ENCODE measurements around the gene PTPRA.

PTPRA gene

DNA sequence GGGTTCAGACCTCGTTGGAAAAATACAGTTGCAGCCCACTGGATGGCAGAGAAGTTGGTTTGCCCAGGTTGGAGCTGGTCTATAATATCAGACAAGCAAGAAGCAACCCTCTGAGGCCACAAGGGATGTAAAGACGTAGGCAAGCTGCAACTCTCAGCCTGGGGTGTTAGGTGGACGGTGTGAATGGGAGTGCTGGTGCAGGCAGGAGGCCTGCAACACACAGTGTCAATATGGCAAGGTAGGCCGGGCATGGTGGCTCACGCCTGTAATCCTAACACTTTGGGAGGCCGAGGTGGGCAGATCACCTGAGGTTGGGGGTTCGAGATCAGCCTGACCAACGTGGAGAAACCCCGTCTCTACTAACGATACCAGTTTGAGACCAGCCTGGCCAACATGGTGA lies 22.2 kb upstream of the PTPRA start:
- no peaks in the 10 kb centered on the region for H3K4me1 ChIP-seq (ENCODE audit: control insufficient read depth, insufficient read depth, low read length, poor library complexity, severe bottlenecking)
- no peak overlapping the region for H3K4me3 ChIP-seq (ENCODE audit: extremely low read depth, insufficient read depth, low read length, poor library complexity, severe bottlenecking)
- no peak overlapping the region for H3K27ac ChIP-seq (ENCODE audit: low read depth, low read length, severe bottlenecking)
- H3K9me3 ChIP-seq (ENCODE audit: control insufficient read depth, low read length), result no peaks in the 10 kb centered on the region
- no peaks in the 10 kb centered on the region for H3K36me3 ChIP-seq (ENCODE audit: control insufficient read depth, insufficient read depth, low read length)
- 93 to 95% methylated on average over 10 of the region's 10 CpGs for WGBS, 2 experiments (ENCODE audit: insufficient coverage in 2 of 2)

DNA sequence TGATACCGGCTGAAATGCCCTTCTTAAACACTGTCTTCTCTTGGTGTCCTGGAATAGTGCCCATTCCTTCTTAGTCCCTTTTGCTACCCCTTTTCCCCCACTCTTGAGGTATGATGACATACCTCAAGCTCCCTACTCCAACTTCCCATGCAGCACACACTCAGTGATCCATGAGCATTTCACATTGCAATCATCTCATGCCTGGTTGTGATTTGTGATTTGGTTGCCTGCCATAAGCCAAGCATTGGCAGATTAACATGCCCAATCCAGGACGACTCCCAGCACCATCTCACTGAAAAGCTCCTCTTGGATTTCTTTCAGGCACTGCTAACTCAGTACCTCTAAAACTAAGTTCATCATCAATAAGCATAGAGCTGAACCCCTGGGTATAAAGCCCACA lies 14.7 kb upstream of the PTPRA start:
- Histone ChIP-seq H3K27ac (ENCODE audit: low read depth, low read length, severe bottlenecking) (no peak overlapping the region), H3K4me3 (ENCODE audit: extremely low read depth, insufficient read depth, low read length, poor library complexity, severe bottlenecking) (no peak overlapping the region), H3K4me1 (ENCODE audit: control insufficient read depth, insufficient read depth, low read length, poor library complexity, severe bottlenecking) (no peaks in the 10 kb centered on the region), H3K36me3 (ENCODE audit: control insufficient read depth, insufficient read depth, low read length) (peaks cover 14% of the 10 kb centered on the region), H3K9me3 (ENCODE audit: control insufficient read depth, low read length) (no peaks in the 10 kb centered on the region)
- 100% methylated on average over 2 of the region's 2 CpGs for WGBS, 2 experiments (ENCODE audit: insufficient coverage in 2 of 2)

DNA sequence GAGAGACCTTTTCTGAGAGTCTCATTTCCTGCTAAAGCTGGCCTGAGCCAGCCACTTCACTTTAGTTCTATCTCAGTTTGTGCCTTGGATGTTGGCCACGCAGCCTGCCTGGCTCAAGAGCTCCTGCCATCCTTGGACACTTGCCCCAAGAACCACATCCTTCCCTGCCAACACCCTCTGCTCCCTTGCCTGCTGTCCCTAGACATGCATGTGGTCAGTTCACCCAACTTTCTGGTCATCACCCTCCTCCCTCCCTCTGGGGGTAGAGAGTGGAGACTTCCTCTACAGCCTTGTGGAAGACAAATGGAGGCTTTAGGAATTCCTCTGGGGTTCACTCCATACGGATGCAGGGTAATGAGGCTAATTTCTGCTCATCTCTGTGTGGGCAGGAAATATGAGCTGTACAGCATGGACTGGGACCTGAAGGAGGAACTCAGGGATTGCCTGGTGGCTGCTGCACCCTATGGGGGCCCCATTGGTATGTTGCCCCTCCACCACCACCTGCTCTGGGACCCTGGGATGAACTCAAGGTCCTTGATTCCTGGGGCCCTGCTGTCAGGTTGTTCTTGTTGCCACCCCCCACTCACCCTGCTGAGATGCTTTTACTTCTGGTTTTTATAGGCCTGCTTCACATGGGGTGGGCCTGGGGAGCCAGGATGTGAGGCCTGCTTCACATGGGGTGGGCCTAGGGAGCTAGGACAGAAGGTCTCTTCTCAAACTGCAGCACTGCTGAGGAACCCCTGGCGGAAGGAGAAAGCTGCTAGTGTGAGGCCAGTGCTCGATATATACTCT lies 13.8 kb upstream of the PTPRA start:
- Histone ChIP-seq H3K27ac (ENCODE audit: low read depth, low read length, severe bottlenecking) (no peak overlapping the region), H3K36me3 (ENCODE audit: control insufficient read depth, insufficient read depth, low read length) (peaks cover 14% of the 10 kb centered on the region), H3K4me3 (ENCODE audit: extremely low read depth, insufficient read depth, low read length, poor library complexity, severe bottlenecking) (no peak overlapping the region), H3K9me3 (ENCODE audit: control insufficient read depth, low read length) (no peaks in the 10 kb centered on the region), H3K4me1 (ENCODE audit: control insufficient read depth, insufficient read depth, low read length, poor library complexity, severe bottlenecking) (no peaks in the 10 kb centered on the region)
- WGBS, 2 experiments (ENCODE audit: insufficient coverage in 2 of 2), result 94 to 100% methylated on average over 4 of the region's 4 CpGs

DNA sequence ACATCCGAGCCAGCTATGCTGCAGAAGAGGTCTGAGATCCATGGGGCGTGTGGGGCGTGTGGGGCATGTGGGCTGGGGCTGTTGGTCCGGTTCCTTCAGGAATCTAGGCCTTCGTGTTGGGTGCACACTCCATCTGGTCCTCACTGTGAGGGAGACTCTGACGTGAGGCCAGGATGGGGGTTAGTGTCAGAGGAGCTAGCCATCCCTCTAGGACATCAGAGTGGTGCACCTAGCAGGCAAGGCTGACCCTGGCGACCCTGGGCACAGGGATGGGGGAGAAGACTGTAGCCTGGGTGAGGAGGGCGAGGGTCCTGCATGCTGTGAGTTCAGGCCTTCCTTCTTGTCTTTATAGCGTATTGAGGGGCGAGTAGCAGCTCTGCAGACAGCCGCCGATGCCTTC lies 8.7 kb upstream of the PTPRA start:
- Histone ChIP-seq H3K4me3 (ENCODE audit: extremely low read depth, insufficient read depth, low read length, poor library complexity, severe bottlenecking) (no peak overlapping the region), H3K4me1 (ENCODE audit: control insufficient read depth, insufficient read depth, low read length, poor library complexity, severe bottlenecking) (no peaks in the 10 kb centered on the region), H3K9me3 (ENCODE audit: control insufficient read depth, low read length) (no peaks in the 10 kb centered on the region), H3K27ac (ENCODE audit: low read depth, low read length, severe bottlenecking) (no peak overlapping the region), H3K36me3 (ENCODE audit: control insufficient read depth, insufficient read depth, low read length) (peaks cover 17% of the 10 kb centered on the region)
- 97% methylated on average over 9 to 11 of the region's 12 CpGs for WGBS, 2 experiments (ENCODE audit: insufficient coverage in 2 of 2)

DNA sequence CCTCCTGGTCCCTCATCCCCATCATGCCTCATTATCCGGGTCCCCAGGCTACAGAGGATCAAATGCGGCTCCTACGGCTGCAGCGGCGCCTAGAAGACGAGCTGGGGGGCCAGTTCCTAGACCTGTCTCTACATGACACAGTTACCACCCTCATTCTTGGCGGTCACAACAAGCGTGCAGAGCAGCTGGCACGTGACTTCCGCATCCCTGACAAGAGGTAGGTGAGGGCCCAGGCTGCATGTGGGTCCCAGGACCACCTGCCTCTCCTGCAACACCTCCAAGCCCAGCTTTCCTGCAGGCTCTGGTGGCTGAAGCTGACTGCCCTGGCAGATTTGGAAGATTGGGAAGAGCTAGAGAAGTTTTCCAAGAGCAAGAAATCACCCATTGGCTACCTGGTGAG lies 8.2 kb upstream of the PTPRA start:
- H3K9me3 ChIP-seq (ENCODE audit: control insufficient read depth, low read length), result no peaks in the 10 kb centered on the region
- no peak overlapping the region for H3K4me3 ChIP-seq (ENCODE audit: extremely low read depth, insufficient read depth, low read length, poor library complexity, severe bottlenecking)
- H3K4me1 ChIP-seq (ENCODE audit: control insufficient read depth, insufficient read depth, low read length, poor library complexity, severe bottlenecking), result peaks cover under 1% of the 10 kb centered on the region
- H3K36me3 ChIP-seq (ENCODE audit: control insufficient read depth, insufficient read depth, low read length), result peaks cover 17% of the 10 kb centered on the region
- 90 to 95% methylated on average over 7 to 10 of the region's 10 CpGs for WGBS, 2 experiments (ENCODE audit: insufficient coverage in 2 of 2)
- no peak overlapping the region for H3K27ac ChIP-seq (ENCODE audit: low read depth, low read length, severe bottlenecking)

DNA sequence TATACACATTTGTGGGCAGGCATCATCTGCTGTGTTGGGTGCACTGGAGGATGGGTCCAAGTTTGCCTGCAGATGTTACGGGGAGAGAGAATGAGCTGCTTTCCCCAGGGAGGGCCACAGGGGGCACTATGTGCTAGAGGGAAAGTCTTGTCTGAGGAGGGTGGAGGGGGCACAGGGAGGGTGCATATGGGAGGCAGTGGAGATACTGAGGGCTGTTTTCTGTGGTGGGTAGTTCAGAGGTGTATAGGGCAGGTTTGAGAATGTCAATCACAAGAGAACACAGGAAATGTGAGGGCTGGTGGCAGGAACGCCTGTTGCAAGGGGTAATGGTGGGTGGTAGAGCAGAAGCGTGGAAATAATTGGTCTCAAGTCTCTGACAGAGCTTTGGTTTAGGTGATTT lies 7.7 kb upstream of the PTPRA start:
- Histone ChIP-seq H3K4me3 (ENCODE audit: extremely low read depth, insufficient read depth, low read length, poor library complexity, severe bottlenecking) (no peak overlapping the region), H3K9me3 (ENCODE audit: control insufficient read depth, low read length) (no peaks in the 10 kb centered on the region), H3K4me1 (ENCODE audit: control insufficient read depth, insufficient read depth, low read length, poor library complexity, severe bottlenecking) (peaks cover 4% of the 10 kb centered on the region), H3K27ac (ENCODE audit: low read depth, low read length, severe bottlenecking) (no peak overlapping the region), H3K36me3 (ENCODE audit: control insufficient read depth, insufficient read depth, low read length) (peaks cover 17% of the 10 kb centered on the region)
- 100% methylated on average over 2 to 3 of the region's 3 CpGs for WGBS, 2 experiments (ENCODE audit: insufficient coverage in 2 of 2)

DNA sequence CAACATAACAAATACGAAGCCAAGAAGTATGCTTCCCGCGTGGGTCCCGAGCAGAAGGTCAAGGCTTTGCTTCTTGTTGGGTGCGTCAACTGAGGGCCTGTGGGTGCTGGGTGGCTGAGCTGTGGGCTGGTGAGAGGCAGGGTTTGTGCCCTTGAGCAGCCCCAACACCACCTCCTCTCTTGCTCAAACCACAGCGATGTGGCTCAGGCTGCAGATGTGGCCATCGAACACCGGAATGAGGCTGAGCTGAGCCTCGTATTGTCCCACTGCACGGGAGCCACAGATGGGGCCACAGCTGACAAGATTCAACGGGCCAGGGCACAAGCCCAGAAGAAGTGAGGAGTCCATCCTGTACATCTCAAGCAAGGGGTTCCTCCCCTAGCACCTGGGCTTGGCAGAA lies 7.0 kb upstream of the PTPRA start:
- Histone ChIP-seq H3K4me1 (ENCODE audit: control insufficient read depth, insufficient read depth, low read length, poor library complexity, severe bottlenecking) (peaks cover 10% of the 10 kb centered on the region), H3K27ac (ENCODE audit: low read depth, low read length, severe bottlenecking) (no peak overlapping the region), H3K36me3 (ENCODE audit: control insufficient read depth, insufficient read depth, low read length) (peaks cover 14% of the 10 kb centered on the region), H3K9me3 (ENCODE audit: control insufficient read depth, low read length) (no peaks in the 10 kb centered on the region), H3K4me3 (ENCODE audit: extremely low read depth, insufficient read depth, low read length, poor library complexity, severe bottlenecking) (no peak overlapping the region)
- 92 to 98% methylated on average over 6 to 10 of the region's 11 CpGs for WGBS, 2 experiments (ENCODE audit: insufficient coverage in 2 of 2)

DNA sequence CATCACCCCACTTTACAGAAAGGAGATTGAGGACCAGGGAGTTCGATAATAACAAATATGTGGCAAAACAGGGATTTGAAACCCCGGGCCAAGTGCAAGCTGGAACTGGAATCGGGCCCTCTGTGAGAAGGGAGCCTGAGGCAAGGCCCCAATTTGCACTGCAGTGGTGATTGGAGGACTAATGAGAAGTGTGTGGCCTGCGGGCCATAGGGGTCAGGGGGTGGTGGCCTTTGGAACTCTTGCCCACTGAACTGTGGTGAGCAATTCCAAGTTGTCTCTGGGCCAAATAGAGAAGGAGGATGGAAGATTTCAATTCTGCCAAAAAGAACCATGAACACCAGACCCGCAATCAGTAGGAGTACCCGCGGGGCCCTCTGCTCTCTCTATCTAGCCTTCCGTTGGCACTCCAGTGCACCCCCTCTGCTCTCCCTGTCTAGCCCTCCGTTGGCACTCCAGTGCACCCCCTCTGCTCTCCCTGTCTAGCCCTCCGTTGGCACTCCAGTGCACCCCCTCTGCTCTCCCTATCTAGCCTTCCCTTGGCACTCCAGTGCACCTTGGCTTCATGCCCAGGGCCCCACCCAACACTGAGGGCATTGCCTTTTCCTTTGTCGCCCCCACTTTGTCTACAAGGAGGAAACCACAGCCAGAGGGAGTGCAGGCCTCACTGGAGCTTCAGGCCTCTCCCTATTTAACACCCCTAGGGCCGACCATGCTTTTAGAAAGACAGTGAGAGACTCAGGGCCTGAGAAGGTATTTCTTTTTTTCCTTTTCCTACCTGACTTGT lies 6.0 kb upstream of the PTPRA start:
- WGBS, 2 experiments (ENCODE audit: insufficient coverage in 2 of 2), result 88 to 95% methylated on average over 10 to 11 of the region's 12 CpGs
- Histone ChIP-seq H3K4me1 (ENCODE audit: control insufficient read depth, insufficient read depth, low read length, poor library complexity, severe bottlenecking) (peaks cover 11% of the 10 kb centered on the region), H3K36me3 (ENCODE audit: control insufficient read depth, insufficient read depth, low read length) (peaks cover 9% of the 10 kb centered on the region), H3K27ac (ENCODE audit: low read depth, low read length, severe bottlenecking) (no peak overlapping the region), H3K9me3 (ENCODE audit: control insufficient read depth, low read length) (no peaks in the 10 kb centered on the region), H3K4me3 (ENCODE audit: extremely low read depth, insufficient read depth, low read length, poor library complexity, severe bottlenecking) (no peak overlapping the region)

DNA sequence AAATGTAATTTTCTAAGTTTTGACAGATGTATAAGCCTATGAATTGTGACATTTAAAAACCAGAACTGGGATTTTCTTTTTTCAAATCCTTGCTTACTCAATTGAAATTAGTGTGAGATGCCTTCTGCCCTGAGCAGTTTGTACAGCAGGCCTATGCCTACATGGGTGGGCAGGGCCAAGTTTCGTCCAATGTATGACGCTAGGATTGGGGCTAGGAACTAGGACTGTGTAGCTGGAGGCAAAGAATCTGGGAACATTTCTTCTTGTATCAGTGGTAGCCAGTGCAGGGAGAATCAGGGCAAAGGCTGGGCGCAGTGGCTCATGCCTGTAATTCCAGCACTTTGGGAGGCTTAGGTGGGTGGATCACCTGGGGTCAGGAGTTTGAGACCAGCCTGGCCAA lies 3.9 kb upstream of the PTPRA start:
- WGBS, 2 experiments (ENCODE audit: insufficient coverage in 2 of 2), result 89 to 92% methylated on average over 3 of the region's 3 CpGs
- H3K27ac ChIP-seq (ENCODE audit: low read depth, low read length, severe bottlenecking), result no peak overlapping the region
- H3K36me3 ChIP-seq (ENCODE audit: control insufficient read depth, insufficient read depth, low read length), result peaks cover 7% of the 10 kb centered on the region
- no peaks in the 10 kb centered on the region for H3K9me3 ChIP-seq (ENCODE audit: control insufficient read depth, low read length)
- no peak overlapping the region for H3K4me3 ChIP-seq (ENCODE audit: extremely low read depth, insufficient read depth, low read length, poor library complexity, severe bottlenecking)
- peaks cover 13% of the 10 kb centered on the region for H3K4me1 ChIP-seq (ENCODE audit: control insufficient read depth, insufficient read depth, low read length, poor library complexity, severe bottlenecking)

DNA sequence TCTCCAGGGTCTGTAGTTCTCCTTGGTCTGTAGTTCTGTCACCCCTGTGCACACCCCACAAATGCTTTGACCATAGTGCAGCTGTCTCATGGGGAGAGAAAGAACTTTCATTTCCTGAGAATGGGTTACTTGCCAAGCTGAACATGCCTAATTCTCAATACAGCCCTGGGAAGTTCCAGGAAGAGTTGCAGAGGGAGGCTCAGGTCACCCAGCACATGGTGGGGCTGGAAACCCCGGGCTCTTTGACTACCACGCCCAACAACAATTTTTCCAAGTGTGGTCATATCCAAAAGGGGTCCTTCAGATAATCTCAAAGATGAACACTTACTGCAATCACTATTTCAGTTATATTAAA lies 2.2 kb upstream of the PTPRA start:
- 92% methylated on average over 2 of the region's 2 CpGs; no CpG with 5 or more reads in 1 of the 2 experiments for WGBS, 2 experiments (ENCODE audit: insufficient coverage in 2 of 2)
- Histone ChIP-seq H3K36me3 (ENCODE audit: control insufficient read depth, insufficient read depth, low read length) (peaks cover 12% of the 10 kb centered on the region), H3K27ac (ENCODE audit: low read depth, low read length, severe bottlenecking) (no peak overlapping the region), H3K9me3 (ENCODE audit: control insufficient read depth, low read length) (no peaks in the 10 kb centered on the region), H3K4me1 (ENCODE audit: control insufficient read depth, insufficient read depth, low read length, poor library complexity, severe bottlenecking) (peaks cover 13% of the 10 kb centered on the region), H3K4me3 (ENCODE audit: extremely low read depth, insufficient read depth, low read length, poor library complexity, severe bottlenecking) (no peak overlapping the region)

All from mesodermal cell (in vitro differentiated cells).